Mononuclear cell (primary cell): ENCODE results near the gene EPHA2. TPM values are rescaled to one million over a fixed set of nuclear protein-coding genes. Genes with fewer than 3 reads are reported as not detected.
A peak's percentile ranks its signal among the peaks of the same experiment; 100 is the strongest.
"Not testable (repeated sequence)": the region's sequence is repeated elsewhere in the genome, so short reads cannot be mapped to it uniquely, and the experiment has no call there.

ENCODE experiments used
- H3K27me3 ChIP-seq: 2 replicates; pipeline ENCODE4 v1.6.0; 2011; ENCODE audit warnings: low read length, control low read depth; ENCODE audit not compliant: insufficient read depth
- H3K4me1 ChIP-seq: 2 replicates; pipeline ENCODE4 v1.5.1; 2011; ENCODE audit warnings: mild to moderate bottlenecking, low read length, control low read depth; ENCODE audit not compliant: insufficient read depth
- H3K4me3 ChIP-seq: 2 replicates; pipeline ENCODE4 v1.5.1; 2011; ENCODE audit warnings: mild to moderate bottlenecking, low read length, moderate library complexity
- H3K9me3 ChIP-seq: 2 replicates; pipeline ENCODE4 v1.5.1; 2011; ENCODE audit warnings: low read depth, mild to moderate bottlenecking, control low read depth, low read length
- total RNA-seq: library from RNA; depleted of rRNA; stranded (reverse); fragments of >200 nt; gene quantifications from one replicate; pipeline ENCODE4 v1.2.3, GENCODE V29; 2012

EPHA2 gene
- 0.63 TPM for total RNA-seq

- Histone ChIP-seq H3K4me1 (peaks cover 48% of the 10 kb centered on the region), H3K4me3 (peak within 1 kb of the TSS; percentile 20), H3K27me3 (peaks cover 16% of the 10 kb centered on the region), H3K9me3 (no peaks in the 10 kb centered on the region)
Observed at GRCh38 chr1:16155537-16156410, at the start of gene EPHA2. EPHA2 (minus strand) TSS chr1:16156069; CDS start chr1:16155932, 137 bp downstream.

- H3K4me3 ChIP-seq, result no peak overlapping the region
- no peaks in the 10 kb centered on the region for H3K9me3 ChIP-seq
- H3K4me1 ChIP-seq, result peaks cover 15% of the 10 kb centered on the region
- H3K27me3 ChIP-seq, result no peaks in the 10 kb centered on the region
Observed at GRCh38 chr1:16205334-16205671, 49.4 kb upstream of the EPHA2 start.

GRCh38 chr1:16204634-16205333, 48.9 kb upstream of the EPHA2 start:
- Histone ChIP-seq H3K27me3 (no peaks in the 10 kb centered on the region), H3K4me3 (no peak overlapping the region), H3K4me1 (peaks cover 15% of the 10 kb centered on the region), H3K9me3 (no peaks in the 10 kb centered on the region)

DNA sequence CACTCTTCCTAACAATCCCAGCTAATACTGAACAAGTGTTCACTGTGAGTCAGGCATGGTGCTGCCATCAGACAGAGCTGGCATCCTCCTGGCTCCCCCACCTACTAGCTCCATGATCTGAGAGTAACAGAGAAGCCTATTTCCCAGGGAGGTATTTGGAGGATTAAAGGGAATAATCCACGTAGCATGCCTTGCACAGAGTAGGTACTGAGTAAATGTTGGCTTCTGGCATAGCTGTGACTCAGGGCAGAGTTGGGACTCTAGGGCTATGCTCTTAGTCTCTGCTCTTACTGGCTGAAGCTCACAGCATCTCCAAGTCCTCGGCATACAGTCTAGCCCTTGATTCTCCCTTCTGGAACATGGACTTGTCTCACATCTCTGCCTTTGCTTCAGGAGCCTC, 48.3 kb upstream of the EPHA2 start:
- no peaks in the 10 kb centered on the region for H3K9me3 ChIP-seq
- H3K4me1 ChIP-seq, result peaks cover 15% of the 10 kb centered on the region
- H3K4me3 ChIP-seq, result no peak overlapping the region
- no peaks in the 10 kb centered on the region for H3K27me3 ChIP-seq

GRCh38 chr1:16203550-16203949, 47.7 kb upstream of the EPHA2 start:
- Histone ChIP-seq H3K4me3 (no peak overlapping the region), H3K9me3 (no peaks in the 10 kb centered on the region), H3K27me3 (no peaks in the 10 kb centered on the region), H3K4me1 (peaks cover 15% of the 10 kb centered on the region)

DNA sequence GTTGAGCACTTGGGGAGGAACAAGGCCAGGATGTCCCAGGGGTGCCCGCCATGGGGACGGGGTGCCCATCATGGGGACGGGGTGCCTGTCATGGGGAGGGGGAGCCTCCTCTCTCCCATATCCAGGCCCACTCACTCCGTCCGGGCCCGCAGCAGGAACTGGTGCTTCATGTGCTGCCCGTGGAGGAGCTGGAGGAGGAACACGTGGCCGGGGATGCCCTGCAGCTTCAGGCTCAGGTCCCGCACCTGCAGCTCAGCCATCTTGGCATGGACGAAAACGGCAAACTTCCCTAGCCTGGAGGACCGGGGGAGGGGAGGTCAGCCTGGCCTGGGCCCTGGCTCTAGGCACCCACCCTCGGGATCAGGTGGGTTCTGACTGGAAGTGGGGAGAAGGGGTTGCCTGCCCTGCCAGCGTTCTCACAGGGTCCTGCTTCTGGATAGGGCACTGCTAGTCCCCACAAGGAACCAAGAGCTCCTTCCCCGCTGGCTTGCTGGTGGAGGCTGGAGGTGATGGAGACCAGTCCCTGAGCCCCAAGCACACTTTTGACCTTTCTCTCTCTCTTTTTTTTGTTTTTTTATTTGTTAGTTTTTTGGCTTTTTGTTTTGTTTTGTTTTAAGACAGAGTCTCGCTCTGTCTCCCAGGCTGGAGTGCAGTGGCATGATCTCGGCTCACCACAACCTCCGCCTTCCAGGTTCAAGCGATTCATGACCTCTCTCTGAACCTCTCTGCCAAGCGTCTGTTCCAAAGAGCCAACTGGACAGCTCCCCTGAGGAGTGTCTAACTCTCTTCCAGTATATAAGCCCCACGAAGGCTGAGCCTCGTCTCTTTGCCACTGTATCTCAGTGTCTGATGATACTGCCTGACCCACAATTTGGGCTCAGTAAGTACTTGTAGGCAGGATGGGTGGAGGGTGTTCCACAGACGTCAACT, 46.7 kb upstream of the EPHA2 start:
- no peak overlapping the region for H3K4me3 ChIP-seq
- no peaks in the 10 kb centered on the region for H3K27me3 ChIP-seq
- peaks cover 13% of the 10 kb centered on the region for H3K4me1 ChIP-seq
- no peaks in the 10 kb centered on the region for H3K9me3 ChIP-seq

- Histone ChIP-seq H3K4me1 (no peaks in the 10 kb centered on the region), H3K27me3 (no peaks in the 10 kb centered on the region), H3K4me3 (no peak overlapping the region), H3K9me3 (no peaks in the 10 kb centered on the region)
Observed at GRCh38 chr1:16199700-16200099, 43.8 kb upstream of the EPHA2 start.

GRCh38 chr1:16199157-16199501, 43.3 kb upstream of the EPHA2 start:
- Histone ChIP-seq H3K9me3 (no peaks in the 10 kb centered on the region), H3K27me3 (no peaks in the 10 kb centered on the region), H3K4me1 (no peaks in the 10 kb centered on the region), H3K4me3 (no peak overlapping the region)

DNA sequence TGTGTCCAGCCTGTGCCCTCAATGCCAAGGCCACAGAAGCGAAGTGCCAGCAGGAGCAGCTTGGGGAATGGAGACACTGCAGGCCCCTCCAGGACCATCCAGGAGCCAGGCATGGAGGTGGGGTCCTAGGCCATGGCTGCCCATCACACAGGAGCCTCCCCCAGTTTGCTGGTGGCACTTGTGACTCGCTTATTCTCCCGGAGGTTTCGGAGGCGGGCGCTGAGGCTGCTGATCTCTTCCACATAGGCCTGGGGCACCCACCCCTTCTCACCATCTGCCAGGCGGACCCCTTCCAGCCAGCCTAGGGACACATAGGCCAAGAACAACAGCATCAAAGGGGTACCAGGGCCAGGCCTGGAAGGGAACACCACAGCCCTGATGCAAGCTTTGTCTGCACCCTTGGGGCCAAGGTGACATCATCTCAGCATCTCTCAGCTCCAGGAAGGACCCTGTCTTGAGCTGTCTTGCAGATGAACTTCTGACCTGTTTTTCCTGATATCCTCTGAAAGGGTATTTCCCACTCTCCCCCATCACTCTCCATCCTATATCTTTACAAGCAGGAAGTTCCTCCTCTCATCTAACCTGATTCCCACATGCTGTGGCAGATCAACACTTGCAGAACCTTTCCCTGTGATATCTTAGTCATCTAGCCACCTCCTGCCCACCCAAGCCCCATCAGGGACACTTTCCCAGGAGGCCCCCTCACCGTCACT, 42.7 kb upstream of the EPHA2 start:
- H3K4me1 ChIP-seq, result no peaks in the 10 kb centered on the region

GRCh38 chr1:16196874-16197273, 41.0 kb upstream of the EPHA2 start:
- Histone ChIP-seq H3K27me3 (no peaks in the 10 kb centered on the region), H3K4me1 (no peaks in the 10 kb centered on the region), H3K9me3 (no peaks in the 10 kb centered on the region), H3K4me3 (no peak overlapping the region)

More for the DNA sequence above, 42.7 kb upstream of the EPHA2 start:
- Histone ChIP-seq H3K27me3 (no peaks in the 10 kb centered on the region), H3K4me3 (no peak overlapping the region), H3K9me3 (no peaks in the 10 kb centered on the region)

DNA sequence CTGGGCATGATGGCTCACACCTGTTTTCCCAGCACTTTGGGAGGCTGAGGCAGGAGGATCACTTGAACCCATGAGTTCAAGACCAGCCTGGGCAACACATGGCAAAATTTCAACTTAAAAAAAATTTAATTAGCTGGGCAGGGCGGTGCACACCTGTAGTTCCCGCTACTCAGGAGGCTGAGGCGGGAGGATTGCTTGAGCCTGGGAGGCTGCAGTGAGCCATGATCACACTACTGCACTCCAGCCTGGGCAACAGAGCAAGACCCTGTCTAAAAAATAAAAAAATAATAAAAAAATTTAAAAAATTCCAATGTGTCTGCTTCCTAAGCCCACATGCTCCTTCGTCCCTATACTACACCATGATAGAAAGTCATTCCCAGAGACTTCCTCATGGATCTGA, 40.3 kb upstream of the EPHA2 start:
- H3K9me3 ChIP-seq, H3K27me3 ChIP-seq, H3K4me1 ChIP-seq, H3K4me3 ChIP-seq: not testable (repeated sequence)

DNA sequence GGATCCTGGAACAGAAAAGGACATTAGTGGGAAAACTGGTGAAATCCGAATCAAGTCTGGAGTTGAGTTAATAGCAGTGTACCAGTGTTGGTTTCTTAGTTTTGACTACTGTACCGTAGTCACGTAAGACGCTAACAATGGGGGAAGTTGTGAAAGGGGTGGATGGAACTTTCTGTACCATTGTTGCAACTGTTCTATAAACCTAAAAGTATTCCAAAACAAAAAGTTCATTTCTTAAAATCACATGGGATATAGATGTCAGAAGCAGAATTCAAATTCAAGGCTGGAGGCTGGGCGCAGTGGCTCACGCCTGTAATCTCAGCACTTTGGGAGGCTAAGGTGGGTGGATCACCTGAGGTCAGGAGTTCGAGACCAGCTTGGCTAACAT, 39.6 kb upstream of the EPHA2 start:
- H3K4me1 ChIP-seq, result no peaks in the 10 kb centered on the region

DNA sequence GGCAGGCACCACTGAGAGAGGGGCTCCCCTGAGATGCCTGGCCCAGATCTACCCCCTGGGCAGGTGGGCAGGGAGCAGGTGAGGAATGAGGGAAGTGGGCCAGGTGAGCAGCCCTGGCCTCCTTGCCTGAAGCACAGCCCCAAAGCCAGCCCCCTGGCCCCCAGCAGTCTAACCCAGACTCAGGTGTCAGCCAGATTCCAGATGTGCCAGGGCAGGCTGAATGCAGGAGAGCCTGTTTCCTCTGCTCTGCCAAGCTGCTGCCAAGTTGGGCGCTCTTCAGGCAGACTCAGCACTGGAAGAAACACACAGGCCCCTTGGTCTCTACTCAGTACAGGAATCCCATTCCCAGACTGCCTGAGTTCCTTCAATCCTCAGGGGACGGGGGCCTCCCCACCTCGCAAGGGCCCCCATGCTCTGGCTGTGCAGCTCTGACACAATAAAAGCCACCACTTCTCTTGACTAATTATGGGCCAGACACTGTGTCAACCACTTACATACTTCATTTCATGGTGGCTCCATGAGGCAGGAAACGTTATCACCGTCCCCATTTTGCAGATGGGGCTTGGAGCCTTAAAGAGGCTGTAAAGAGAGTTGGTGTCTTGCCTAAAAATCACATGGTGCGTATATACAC, 36.2 kb upstream of the EPHA2 start:
- H3K9me3 ChIP-seq, result no peaks in the 10 kb centered on the region
- no peaks in the 10 kb centered on the region for H3K27me3 ChIP-seq
- H3K4me3 ChIP-seq, result no peak overlapping the region
- no peaks in the 10 kb centered on the region for H3K4me1 ChIP-seq

More for the DNA sequence above, 39.6 kb upstream of the EPHA2 start:
- Histone ChIP-seq H3K4me3 (no peak overlapping the region), H3K9me3 (no peaks in the 10 kb centered on the region), H3K27me3 (no peaks in the 10 kb centered on the region)

- Histone ChIP-seq H3K9me3 (no peaks in the 10 kb centered on the region), H3K4me3 (no peak overlapping the region), H3K27me3 (no peaks in the 10 kb centered on the region), H3K4me1 (no peaks in the 10 kb centered on the region)
Observed at GRCh38 chr1:16191309-16191708, 35.4 kb upstream of the EPHA2 start.
